Parathyroid adenoma (tissue), 2 donors: ENCODE results near the gene SH3RF2.

Experiments used
- H2AFZ ChIP-seq: fragments of 300-600 bp; sonication (generic); one replicate; pipeline ENCODE4 v1.7.0; 2017; ENCODE audit warnings: antibody characterized with exemption, mild to moderate bottlenecking
- H3K27ac ChIP-seq: fragments of 300-600 bp; sonication (generic); one replicate; pipeline ENCODE4 v1.7.0; 2017
- H3K27me3 ChIP-seq: fragments of 300-600 bp; sonication (generic); one replicate; pipeline ENCODE4 v1.7.0; 2017; ENCODE audit warnings: low read length; ENCODE audit not compliant: control insufficient read depth, insufficient read depth
- H3K36me3 ChIP-seq: fragments of 300-600 bp; sonication (generic); one replicate; pipeline ENCODE4 v1.7.0; 2017; ENCODE audit warnings: low read length; ENCODE audit not compliant: control insufficient read depth, insufficient read depth
- H3K4me1 ChIP-seq: fragments of 300-600 bp; sonication (generic); one replicate; pipeline ENCODE4 v1.7.0; 2017; ENCODE audit warnings: control low read depth
- H3K4me2 ChIP-seq: fragments of 300-600 bp; sonication (generic); one replicate; pipeline ENCODE4 v1.7.0; 2017; ENCODE audit warnings: low read length
- H3K4me3 ChIP-seq: fragments of 300-600 bp; sonication (generic); one replicate; pipeline ENCODE4 v1.7.0; 2017; ENCODE audit warnings: low read depth, low read length
- H3K79me2 ChIP-seq: fragments of 300-600 bp; sonication (generic); one replicate; pipeline ENCODE4 v1.7.0; 2017; ENCODE audit warnings: control low read depth
- H3K9ac ChIP-seq: fragments of 300-600 bp; sonication (generic); one replicate; pipeline ENCODE4 v1.7.0; 2017; ENCODE audit warnings: mild to moderate bottlenecking
- H3K9me3 ChIP-seq: fragments of 300-600 bp; sonication (generic); one replicate; pipeline ENCODE4 v1.7.0; 2017; ENCODE audit warnings: low read length; ENCODE audit not compliant: control insufficient read depth
- CTCF ChIP-seq: fragments of 300-600 bp; sonication (generic); IDR thresholded peaks from one replicate; pipeline ENCODE4 v1.7.0; 2017; ENCODE audit warnings: antibody characterized with exemption, mild to moderate bottlenecking
- donor health status: primary hyperparathyroidism.

SH3RF2 gene

GRCh38 chr5:146034605-146035004 is 98.2 kb downstream of the SH3RF2 start:
- no peaks in the 10 kb centered on the region for H3K79me2 ChIP-seq
- no peaks in the 10 kb centered on the region for H3K4me1 ChIP-seq
- no peak overlapping the region for H3K4me2 ChIP-seq
- no peaks in the 10 kb centered on the region for H3K36me3 ChIP-seq
- no peaks in the 10 kb centered on the region for H3K27me3 ChIP-seq
- H3K4me3 ChIP-seq: no peak overlapping the region
- H3K9ac ChIP-seq: no peak overlapping the region
- TF ChIP-seq CTCF: no peak
- no peak overlapping the region for H2AFZ ChIP-seq
- no peak overlapping the region for H3K27ac ChIP-seq
- H3K9me3 ChIP-seq: no peaks in the 10 kb centered on the region

GRCh38 chr5:146039420-146039819 is 103.0 kb downstream of the SH3RF2 start:
- no peaks in the 10 kb centered on the region for H3K36me3 ChIP-seq
- H3K4me2 ChIP-seq: no peak overlapping the region
- H2AFZ ChIP-seq: no peak overlapping the region
- H3K9ac ChIP-seq: no peak overlapping the region
- no peaks in the 10 kb centered on the region for H3K79me2 ChIP-seq
- no peaks in the 10 kb centered on the region for H3K27me3 ChIP-seq
- H3K4me3 ChIP-seq: no peak overlapping the region
- no peaks in the 10 kb centered on the region for H3K4me1 ChIP-seq
- no peaks in the 10 kb centered on the region for H3K9me3 ChIP-seq
- no peak for TF ChIP-seq CTCF
- H3K27ac ChIP-seq: no peak overlapping the region

GRCh38 chr5:146040527-146040926 is 104.1 kb downstream of the SH3RF2 start:
- Histone ChIP-seq H3K36me3 (no peaks in the 10 kb centered on the region), H3K4me1 (no peaks in the 10 kb centered on the region), H3K4me2 (no peak overlapping the region), H3K9me3 (no peaks in the 10 kb centered on the region), H3K4me3 (no peak overlapping the region), H2AFZ (no peak overlapping the region), H3K27ac (no peak overlapping the region), H3K27me3 (no peaks in the 10 kb centered on the region), H3K79me2 (no peaks in the 10 kb centered on the region), H3K9ac (no peak overlapping the region)
- TF ChIP-seq CTCF: no peak

- no peak overlapping the region for H3K4me3 ChIP-seq
- no peaks in the 10 kb centered on the region for H3K36me3 ChIP-seq
- H3K4me1 ChIP-seq: no peaks in the 10 kb centered on the region
- H3K9me3 ChIP-seq: no peaks in the 10 kb centered on the region
- H2AFZ ChIP-seq: no peak overlapping the region
- no peak overlapping the region for H3K9ac ChIP-seq
- no peaks in the 10 kb centered on the region for H3K27me3 ChIP-seq
- peak; percentile 26 for TF ChIP-seq CTCF
- no peak overlapping the region for H3K27ac ChIP-seq
- H3K79me2 ChIP-seq: no peaks in the 10 kb centered on the region
- no peak overlapping the region for H3K4me2 ChIP-seq
These were observed 104.9 kb downstream of the SH3RF2 start for GRCh38 chr5:146041180-146041789.

GRCh38 chr5:146042628-146043279 is 106.4 kb downstream of the SH3RF2 start:
- H3K9ac ChIP-seq: no peak overlapping the region
- H3K36me3 ChIP-seq: no peaks in the 10 kb centered on the region
- no peaks in the 10 kb centered on the region for H3K27me3 ChIP-seq
- no peak overlapping the region for H2AFZ ChIP-seq
- H3K4me3 ChIP-seq: no peak overlapping the region
- no peak overlapping the region for H3K4me2 ChIP-seq
- no peaks in the 10 kb centered on the region for H3K4me1 ChIP-seq
- TF ChIP-seq CTCF: no peak
- H3K79me2 ChIP-seq: no peaks in the 10 kb centered on the region
- no peaks in the 10 kb centered on the region for H3K9me3 ChIP-seq
- no peak overlapping the region for H3K27ac ChIP-seq
